Non-pigmented ciliary epithelial cell (primary cell): ENCODE measurements around the gene PTOV1.

Source experiments
- DNase-seq: peaks from one replicate; pipeline ENCODE4 v3.0.0-alpha.2; 2010; ENCODE audit warnings: low read depth

PTOV1 gene

DNA sequence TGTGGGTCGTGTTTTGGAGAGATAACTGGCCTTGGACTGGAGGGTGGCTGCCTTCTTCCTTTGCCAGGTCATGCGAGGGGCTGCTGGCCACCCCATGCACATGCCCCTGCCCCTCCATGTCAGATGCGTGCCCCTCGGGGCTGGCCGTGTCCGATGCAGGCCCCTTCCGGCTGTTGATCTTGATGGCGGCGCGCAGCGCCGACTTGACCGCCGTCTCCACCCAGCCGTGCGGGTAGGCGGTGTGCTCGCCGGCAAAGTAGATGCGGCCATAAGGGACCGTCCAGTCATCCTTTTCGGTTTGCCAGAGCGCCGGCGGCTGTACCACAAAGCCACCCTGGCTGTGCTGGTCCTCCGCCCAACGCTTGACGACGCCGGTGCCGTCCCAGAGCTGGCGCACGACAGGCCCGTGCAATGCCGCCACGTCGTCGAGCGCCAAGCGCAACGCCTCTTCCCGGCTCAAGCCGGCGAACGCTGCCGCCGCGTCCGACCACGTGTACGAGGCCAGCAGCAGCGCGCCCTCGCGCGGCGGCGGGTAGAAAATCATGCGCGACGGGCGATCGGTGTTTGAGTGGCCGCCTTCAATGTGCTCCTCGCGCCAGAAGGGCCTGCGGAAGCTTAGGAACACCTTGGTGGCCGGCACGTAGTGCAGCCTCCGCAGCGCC lies 38.9 kb downstream of the PTOV1 start:
- DNase-seq = no peak

DNA sequence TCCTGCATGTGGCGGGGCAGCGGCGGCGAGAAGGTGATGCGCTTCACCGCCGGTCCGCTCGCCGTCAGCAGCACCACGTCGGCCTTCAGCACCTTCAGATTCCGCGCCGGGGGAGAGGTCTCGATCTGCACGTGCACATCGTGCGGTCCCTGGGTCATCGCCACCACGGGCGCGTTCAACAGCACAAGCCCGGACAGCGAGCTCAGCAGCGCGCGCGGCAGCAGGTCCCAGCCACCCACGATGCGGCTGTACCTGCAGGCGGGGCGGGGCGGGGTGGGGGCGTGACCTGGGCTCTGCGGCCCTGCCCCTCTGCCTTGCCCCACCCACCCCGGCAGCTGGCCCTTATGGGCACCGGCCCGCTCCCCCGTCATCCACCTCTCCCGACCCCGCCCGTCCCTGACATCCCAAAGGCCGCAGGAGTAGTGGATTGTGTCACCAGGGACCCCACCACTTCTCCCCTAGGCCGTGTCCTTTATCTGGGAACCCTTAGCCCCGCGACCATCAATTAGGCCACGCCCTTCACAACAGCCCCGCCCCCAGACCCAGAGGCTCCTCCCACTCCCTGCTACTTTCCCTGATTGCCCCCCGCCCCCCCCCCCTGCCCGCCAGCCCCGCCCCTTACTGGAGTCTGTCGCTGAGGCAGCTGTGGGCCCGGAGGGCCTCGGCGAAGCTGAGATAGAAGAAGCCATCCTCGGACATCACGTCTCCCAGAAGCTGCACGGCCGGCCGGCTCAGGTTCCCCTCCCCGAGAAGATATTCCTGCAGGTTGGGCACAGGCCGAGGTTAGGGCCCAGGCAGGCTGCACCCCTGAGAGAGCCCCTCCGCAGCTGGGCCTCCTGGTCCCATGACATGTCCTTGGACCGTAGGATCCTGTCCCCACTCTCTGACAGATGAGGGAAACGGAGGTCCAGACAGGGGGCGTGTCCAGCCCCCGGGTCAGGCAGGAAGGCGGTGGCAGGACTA lies 39.7 kb downstream of the PTOV1 start:
- DNase-seq = no peak

DNA sequence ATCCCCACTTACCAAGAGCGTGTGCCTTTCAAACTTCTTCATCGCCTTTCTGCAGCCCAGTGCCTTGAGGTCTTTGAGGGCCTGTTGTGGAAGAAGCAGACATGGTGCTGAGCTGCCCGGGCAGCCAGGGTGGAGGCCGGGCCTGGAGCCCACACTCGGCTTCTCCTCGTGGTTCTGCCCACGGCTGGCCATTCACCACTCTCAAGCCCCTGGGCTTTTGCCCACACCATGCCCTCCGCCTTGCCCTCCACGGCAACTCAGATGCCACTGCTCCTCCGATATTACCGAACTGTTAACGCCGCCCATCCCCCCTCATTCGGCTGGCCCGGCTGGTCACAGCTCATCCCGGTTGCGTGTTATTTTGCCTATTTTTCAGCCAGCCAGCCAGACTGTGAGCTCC lies 40.4 kb downstream of the PTOV1 start:
- no peak for DNase-seq

DNA sequence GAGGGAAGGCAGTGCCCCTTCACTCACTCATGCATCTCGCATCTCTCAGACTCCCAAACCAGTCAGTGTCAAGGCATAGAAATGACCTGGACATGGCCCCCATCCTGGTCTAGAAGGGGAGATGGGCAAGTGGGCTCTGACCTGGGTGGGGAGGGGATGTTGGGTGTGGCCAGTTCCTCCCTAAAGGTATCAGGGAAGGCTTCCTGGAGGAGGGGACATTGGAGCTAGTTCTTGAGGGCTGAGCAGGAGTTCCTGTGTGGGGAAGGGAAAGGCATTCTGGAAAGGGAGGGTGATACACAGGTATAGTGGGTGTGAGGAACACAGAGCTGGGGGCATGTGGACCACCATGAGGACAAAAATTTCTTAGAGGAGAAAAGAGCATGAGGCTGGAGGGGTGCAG lies 41.8 kb downstream of the PTOV1 start:
- DNase-seq = no peak

DNA sequence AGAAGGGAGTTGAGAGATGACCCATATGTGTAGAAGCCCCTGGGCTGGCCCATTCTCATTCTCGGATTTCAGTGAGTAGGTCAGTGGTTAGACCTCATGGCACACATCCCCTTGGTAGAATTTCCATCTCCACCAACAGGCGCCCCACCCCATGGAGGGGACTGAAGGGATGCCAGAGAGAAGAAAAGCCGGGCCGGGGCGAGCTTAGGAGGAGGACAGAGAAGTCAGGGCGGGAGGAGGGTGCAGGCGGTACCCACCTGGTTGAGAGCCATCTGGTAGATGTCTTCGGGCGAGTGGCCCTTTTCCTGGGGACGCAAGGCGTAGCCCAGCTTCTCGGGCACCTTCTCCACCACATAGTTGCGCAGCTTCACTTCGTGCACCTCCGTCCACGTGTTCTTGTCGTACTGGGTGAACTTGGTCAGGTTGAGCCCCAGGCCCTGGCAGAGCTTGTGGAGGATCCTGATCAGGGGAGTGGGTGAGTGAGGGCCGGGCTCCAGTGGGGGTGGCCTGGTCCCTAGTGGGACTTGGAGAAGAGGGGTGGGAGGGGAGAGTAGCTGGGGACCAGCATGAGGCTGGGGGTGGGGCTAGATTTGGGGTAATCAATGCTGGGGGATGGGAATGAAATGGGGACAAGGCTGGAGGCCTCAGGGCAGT lies 43.2 kb downstream of the PTOV1 start:
- DNase-seq = no peak

DNA sequence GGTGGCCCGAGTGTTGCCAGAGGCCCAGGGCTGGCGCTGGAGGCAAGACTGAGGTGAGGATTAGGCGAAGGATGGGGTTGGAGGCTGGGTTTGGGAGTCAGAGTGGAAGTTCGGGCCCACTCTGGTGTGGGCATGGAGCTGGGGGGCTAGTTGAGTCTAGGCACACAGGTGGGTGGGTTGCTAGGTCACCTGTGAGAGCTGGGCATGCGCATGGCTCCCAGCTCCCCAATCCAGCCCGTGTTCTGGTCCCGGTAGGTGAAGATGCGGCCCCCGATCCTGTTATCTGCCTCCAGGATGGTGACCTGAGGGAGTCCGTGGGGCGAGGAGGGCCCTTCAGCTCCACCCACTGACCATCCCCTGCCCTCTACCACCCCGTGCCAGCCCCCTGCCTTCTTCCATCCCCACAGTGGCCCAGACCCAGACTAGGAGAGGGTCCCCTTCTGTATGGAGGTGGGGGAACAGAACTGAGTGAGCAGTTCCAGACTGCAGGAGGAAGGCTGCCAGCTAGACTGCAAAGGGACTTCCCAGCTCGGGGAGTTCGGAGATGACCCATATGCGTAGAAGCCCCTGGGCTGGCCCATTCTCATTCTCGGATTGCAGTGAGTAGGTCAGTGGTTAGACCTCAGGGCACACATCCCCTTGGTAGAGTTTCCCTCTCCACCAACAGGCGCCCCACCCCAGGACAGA lies 44.1 kb downstream of the PTOV1 start:
- DNase-seq = no peak

DNA sequence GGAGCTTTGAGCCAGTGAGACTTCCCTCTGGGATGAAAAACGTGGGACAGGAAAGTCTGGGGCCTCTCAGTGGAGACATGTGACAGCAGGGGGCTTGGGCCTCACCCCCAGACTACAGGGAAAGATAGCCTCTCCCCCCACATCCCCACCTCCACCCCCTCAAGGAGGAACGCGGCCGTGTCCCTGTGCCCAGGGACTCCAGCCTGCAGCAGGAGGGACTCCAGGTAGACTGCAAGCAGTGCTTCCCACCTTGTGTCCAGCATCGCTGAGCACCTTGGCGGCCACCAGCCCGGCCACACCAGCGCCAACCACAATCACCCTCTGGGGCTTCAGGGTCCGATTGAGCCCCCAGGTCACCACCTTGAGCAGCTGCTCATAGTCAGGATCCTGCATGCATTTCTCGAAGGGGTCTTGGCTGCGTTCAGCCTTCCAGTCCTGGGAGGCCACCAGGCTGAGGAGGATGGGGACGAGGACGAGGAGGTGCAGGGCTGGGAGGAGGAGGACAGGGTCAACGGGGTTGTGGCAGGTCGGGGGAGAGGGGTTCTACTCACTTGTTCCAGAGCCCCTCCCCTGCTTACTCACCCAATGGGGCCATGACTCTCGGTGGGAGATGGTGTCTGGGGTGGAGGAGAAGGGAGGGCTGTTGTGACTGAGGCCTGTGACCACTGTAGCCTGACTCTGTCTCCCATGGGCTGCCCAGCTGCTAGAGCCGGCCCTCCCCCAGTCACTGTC lies 44.8 kb downstream of the PTOV1 start:
- no peak for DNase-seq

DNA sequence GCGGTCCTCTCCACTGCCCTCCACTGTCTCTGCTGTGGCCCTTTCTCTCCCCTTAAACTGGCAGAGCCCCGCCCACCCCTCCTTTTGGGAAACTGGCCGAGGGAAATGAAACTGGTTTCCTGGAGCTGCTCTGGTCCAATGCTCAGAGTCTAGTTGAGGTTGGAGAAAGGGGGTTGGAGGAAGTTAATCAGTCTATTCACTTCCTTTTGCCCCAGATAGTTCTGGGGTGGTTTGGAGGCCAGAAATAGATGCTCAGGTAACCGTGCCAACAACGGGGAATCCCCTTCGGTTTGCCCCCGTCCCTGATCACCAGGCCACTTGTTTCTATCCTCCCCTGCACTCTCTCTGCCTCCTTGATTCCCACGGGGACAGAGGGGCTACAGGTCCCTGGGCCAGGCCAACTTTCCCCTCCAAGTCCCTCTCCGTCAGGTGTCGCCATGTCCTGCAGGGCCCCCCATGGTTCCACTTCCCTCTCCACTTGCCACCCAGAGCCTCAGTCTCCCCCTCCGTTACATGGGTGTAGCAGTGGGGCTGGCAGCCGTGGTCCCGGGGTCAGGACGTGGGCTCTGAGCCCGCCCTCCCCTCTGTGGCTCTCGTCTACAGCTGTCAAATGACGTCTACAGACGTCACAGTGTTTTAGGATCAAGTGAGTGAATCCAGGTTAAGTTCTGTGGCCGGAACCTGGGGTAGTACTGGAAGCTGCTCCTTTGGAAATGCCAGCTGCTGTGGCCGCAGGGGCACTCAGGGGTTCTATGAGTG lies 46.1 kb downstream of the PTOV1 start, which contains the start of gene IL4I1:
IL4I1 (minus strand) TSS at position 25 of the 759 bp plus-strand sequence. CDS start 727 bp downstream, outside the sequence.
- no peak for DNase-seq

DNA sequence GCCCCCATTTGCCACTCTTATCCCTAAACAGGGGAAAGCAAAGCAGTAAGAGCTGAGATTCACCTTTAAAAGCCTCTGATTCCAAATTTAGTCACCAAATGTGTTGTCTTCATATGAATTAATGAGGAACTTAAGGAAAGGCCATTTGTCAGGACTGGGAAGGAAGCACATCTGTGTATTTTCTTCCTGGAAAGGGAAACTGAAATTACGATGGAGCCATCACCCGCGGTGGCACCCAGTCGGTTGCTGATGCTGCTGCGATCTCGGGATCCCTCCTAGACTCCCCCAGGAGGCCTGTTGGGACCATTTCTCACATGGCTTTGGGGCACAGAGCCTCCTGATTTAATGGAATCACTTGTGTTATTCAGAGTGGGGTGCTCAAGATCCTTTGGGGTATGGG lies 53.2 kb downstream of the PTOV1 start:
- DNase-seq = no peak

DNA sequence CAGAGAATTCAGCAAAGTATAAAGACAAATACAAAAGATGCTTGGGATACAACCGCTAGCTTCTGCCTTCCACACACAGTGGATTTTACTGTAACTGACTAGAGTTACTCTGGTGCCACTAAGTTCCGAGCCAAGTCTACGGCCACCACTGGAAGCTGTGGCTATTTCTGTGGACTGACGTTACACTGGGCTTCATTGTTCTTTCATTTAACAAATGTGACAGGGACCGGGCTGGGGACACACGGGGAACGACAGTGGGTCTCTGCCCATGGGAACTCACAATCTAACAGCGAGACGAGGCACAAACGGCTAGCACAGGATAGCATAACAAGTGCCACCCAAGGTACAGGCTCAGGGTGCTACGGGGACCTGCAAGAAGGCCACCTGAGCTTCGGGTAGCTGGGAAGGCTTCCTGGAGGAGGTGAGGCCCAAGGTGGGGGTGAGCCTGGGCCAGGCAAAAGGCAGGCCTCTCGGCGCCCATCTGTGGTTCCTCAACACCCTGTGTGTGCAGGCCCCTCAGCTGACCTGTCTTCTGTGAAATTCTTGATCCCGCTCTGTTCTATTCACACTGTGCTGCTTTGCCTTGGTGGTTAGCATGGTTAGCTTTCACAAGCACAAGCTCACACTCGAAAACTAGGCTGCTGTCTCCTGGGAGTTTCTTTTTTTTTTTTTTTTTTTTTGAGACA lies 56.1 kb downstream of the PTOV1 start:
- DNase-seq = no peak

DNA sequence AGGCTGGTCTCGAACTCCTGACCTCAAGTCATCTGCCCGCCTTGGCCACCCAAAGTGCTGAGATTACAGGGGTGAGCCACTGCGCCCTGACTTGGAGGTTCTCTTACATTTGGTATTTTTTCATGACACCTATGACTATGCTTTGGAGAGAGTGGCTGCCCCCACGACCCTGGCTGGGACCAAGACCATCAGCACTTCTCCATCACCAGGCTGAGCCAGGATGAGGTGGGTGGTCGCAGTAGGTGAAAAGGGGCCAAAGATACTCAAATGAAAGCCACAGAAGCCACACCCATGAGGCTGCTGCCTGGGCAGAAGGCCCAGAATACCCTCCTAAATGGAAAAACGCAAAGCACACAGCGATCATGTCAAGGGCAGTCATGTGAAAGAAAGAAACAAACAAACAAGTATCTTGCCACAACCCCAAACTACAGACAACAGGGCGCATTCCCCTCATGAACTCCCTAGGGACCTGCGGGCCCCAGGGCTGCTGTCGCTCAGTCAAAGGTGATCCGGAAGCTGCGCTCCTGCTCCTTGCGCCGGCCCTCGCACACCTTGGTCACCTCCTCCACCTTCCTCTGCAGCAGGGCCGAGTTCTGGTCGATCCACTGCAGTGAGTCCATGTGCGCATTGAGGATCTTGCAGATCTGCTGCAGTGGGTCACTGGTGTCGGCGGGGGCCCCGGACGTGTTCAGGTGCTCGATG lies 56.9 kb downstream of the PTOV1 start:
- DNase-seq = no peak

DNA sequence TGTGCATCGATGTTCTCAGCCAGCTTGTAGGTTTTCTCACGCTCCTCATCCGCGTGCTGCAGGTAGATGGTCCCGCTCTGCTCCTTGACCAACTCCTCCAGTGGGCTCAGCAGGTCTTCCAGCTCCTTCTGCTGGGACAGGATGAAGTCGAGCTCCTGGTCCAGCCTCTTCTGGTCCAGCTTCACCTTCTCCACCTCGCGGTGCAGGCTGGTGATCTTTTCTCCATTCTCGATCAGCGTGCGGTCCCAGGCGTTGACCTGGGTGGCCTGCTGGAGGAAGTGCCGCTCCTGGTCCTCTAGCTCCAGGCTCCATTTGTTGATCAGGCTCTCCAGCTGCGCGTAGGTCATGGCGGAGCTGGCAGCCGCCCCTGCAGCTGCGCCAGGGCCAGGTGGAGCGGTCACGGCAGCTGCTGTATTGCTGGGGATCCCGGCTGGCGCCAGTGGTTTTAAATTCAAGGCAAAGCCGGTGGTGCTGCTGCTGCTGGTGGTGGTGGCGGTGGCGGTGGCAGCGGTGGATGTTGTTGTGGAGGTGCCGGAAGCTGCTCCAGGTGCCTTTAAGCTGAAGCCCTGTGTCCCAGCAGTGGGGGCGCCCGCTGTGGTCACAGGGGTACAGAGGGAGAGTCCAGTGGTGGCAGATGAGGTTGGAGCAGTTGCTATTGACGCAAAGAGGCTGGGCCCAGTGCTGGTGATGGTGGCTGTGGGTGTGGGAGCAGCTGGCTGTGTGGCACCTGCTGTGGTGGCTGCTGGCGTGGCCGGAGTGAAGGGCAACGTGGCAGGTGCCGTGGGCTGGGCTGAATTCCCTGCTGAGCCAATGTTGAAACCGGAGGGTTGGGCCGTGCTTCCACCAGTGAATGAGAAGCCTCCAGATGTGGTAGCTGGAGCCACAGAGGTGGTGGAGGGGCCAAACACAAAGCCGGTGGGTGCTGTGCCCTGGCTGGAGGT lies 57.8 kb downstream of the PTOV1 start:
- no peak for DNase-seq

DNA sequence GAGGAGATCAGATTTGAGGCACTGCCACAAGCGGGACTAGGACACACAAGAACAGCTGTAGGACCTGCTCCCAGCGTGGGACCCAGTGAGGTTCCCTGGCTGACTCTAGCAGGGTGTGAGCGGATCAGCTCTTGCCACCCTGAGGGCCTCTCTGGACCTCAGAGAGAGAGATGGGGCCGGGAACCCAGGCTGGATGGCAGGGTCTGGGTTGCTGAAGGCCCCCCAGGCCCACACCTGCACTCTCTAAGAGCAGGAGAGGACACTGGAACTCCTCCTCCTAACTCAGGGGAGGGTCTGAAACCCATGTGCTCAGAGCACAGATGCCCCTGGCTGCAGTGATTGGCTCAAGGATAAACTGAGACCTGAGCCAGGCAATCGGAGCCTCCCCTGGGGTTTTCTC lies 59.2 kb downstream of the PTOV1 start:
- no peak for DNase-seq
